GM20000 (cell line): Measurements from ENCODE around the gene PIP5K1C.

ENCODE experiments used
- DNase-seq: peaks from one replicate; pipeline ENCODE4 v3.0.0; 2012; ENCODE audit warnings: low spot score
- TF ChIP-seq, protein P1 (sequence below): IDR thresholded peaks from 2 replicates; pipeline ENCODE4 v1.5.1; 2012; ENCODE audit warnings: mild to moderate bottlenecking, control low read depth; ENCODE audit errors: extremely low read depth, missing control alignments

PIP5K1C gene

GRCh38 chr19:3605770-3606169 lies 94.5 kb downstream of the PIP5K1C start:
- TF ChIP-seq, protein P1, sequence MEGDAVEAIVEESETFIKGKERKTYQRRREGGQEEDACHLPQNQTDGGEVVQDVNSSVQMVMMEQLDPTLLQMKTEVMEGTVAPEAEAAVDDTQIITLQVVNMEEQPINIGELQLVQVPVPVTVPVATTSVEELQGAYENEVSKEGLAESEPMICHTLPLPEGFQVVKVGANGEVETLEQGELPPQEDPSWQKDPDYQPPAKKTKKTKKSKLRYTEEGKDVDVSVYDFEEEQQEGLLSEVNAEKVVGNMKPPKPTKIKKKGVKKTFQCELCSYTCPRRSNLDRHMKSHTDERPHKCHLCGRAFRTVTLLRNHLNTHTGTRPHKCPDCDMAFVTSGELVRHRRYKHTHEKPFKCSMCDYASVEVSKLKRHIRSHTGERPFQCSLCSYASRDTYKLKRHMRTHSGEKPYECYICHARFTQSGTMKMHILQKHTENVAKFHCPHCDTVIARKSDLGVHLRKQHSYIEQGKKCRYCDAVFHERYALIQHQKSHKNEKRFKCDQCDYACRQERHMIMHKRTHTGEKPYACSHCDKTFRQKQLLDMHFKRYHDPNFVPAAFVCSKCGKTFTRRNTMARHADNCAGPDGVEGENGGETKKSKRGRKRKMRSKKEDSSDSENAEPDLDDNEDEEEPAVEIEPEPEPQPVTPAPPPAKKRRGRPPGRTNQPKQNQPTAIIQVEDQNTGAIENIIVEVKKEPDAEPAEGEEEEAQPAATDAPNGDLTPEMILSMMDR = no peak
- no peak for DNase-seq

DNA sequence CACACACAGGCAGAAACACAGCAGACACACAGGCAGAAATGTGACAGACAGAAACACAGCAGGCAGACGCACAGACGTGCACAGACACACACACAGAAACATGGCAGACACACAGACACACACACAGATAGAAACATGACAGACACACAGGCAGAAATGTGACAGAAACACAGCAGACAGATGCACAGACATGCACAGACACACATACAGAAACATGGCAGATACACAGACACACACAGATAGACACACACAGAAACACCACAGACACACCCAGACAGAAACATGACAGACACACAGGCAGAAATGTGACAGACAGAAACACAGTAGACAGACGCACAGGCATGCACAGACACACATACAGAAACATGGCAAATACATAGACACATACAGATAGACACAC lies 94.9 kb downstream of the PIP5K1C start:
- no peak for DNase-seq
- TF ChIP-seq, protein P1 = no peak

GRCh38 chr19:3604987-3605343 lies 95.3 kb downstream of the PIP5K1C start:
- peak; percentile 88 for DNase-seq
- TF ChIP-seq, protein P1 = no peak

DNA sequence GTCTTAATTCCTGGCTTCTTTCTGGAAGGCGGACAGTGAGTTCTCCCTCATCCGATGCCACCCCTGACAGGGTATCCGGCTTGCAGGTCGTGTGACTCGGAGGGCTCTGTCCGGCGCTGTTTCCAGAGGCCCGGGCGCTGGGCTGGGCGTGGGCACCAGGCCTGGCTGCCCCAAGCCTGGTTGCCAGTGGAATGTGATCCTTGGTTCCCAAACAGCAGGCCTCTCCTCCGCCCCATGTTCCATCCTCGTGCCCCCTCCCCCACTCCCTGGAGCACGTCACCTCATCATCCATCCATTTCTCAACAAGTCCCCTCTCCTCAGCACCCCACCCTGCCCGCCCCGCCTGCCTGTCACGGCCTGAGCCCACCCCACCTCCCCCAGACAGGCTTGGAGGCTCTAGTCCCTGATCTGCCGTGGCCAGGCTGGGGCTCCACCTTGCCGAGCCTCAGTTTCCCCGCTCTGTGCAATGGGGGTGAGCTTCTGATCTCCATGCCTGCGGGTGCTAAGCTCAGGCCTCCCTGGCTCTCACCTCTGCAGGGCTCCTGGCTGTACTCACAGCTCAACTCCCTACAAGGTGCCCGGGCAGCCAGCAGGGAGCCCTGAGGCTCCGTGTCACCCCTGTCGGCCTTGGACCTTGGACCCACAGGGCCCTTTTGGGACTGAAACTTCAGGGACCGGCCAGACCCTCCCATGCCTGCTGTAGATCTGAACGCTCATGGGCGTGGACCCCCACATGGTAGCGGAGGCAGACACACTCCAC lies 95.9 kb downstream of the PIP5K1C start:
- TF ChIP-seq, protein P1 = no peak
- DNase-seq = no peak

- TF ChIP-seq, protein P1 = no peak
- DNase-seq = no peak
Observed at GRCh38 chr19:3603121-3603811, 97.0 kb downstream of the PIP5K1C start.

DNA sequence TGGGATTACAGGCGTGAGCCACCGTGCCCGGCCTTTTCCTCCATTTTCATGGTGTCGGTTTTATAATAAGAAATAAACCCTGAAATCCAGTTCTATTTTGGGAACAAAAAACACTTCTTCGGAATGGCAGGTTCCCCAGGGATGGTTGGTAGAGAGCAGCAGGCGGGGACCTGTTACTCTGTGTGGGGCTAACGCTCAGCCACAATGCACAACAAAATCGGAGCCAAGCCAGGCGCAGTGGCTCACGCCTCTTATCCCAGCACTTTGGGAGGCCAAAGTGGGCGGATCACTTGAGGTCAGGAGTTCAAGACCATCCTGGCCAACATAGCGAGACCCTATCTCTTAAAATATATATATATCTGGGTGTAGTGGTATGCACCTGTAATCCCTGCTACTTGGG lies 99.2 kb downstream of the PIP5K1C start:
- no peak for DNase-seq
- TF ChIP-seq, protein P1 = no peak

- no peak for DNase-seq
- TF ChIP-seq, protein P1 = no peak
Observed at GRCh38 chr19:3599776-3600187, 100.5 kb downstream of the PIP5K1C start.
